Mucosa of stomach (tissue), 1 donor: ENCODE data around the gene FXR2.
A peak's percentile ranks its signal among the peaks of the same experiment; 100 is the strongest.

Experiments
- H3K27me3 ChIP-seq: one replicate; pipeline ENCODE4 v1.7.0; 2013; ENCODE audit warnings: mild to moderate bottlenecking, low read length; ENCODE audit not compliant: control insufficient read depth, insufficient read depth
- H3K36me3 ChIP-seq: one replicate; pipeline ENCODE4 v1.7.0; 2013; ENCODE audit warnings: low read length; ENCODE audit not compliant: control insufficient read depth, insufficient read depth
- H3K4me1 ChIP-seq: one replicate; pipeline ENCODE4 v1.7.0; 2013; ENCODE audit warnings: mild to moderate bottlenecking, low read length; ENCODE audit not compliant: control insufficient read depth, insufficient read depth
- H3K4me3 ChIP-seq: one replicate; pipeline ENCODE4 v1.7.0; 2013; ENCODE audit warnings: low read length
- H3K9ac ChIP-seq: one replicate; pipeline ENCODE4 v1.7.0; 2013; ENCODE audit warnings: mild to moderate bottlenecking, low read length, moderate library complexity
- H3K9me3 ChIP-seq: one replicate; pipeline ENCODE4 v1.7.0; 2013; ENCODE audit warnings: mild to moderate bottlenecking, low read length, moderate library complexity; ENCODE audit not compliant: control insufficient read depth
- donor health status: Pancreatic carcinoma.

FXR2 gene

GRCh38 chr17:7614425-7615264 lies at the start of gene FXR2:
TSS of gene FXR2 (minus strand) at chr17:7614897. CDS start at chr17:7614532, 365 bp downstream.
- Histone ChIP-seq H3K36me3 (no peaks in the 10 kb centered on the region), H3K9ac (peak within 1 kb of the TSS; percentile 88), H3K27me3 (no peaks in the 10 kb centered on the region), H3K9me3 (no peaks in the 10 kb centered on the region), H3K4me3 (peak within 1 kb of the TSS; percentile 16), H3K4me1 (peaks cover 19% of the 10 kb centered on the region)

DNA sequence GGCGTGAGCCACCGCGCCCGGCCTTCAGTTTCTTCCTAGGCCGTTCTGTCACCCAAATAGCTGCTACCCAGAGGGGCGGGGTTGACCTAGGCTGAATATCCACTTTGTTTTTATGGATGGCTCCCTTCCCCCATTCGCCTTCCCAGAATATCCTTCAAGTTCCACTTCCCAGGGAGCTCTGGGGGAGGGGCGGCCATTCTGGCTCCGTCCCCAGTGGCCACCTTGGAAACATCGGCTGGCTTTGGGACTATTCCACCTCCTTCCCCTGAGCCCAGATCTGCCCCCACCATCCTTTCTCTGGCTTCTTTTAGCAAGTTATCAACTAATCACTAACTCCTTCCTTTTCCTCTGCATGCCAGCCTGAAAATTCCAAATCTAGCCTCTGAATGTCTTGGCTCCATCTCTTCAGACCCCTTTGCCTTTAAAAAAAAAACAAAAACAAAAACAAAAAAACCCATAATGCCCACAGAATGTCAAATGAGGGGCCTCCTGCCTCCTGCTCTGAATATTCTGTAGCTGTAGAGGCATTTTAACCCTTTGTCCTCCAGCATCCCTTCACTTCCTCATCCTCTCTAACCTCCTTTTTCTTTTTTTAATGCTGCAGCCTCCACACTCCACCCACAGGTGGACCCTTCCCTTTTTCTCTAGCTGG lies 42.4 kb upstream of the FXR2 start:
- H3K9ac ChIP-seq = no peak overlapping the region
- H3K9me3 ChIP-seq = no peaks in the 10 kb centered on the region
- peaks cover 22% of the 10 kb centered on the region for H3K27me3 ChIP-seq
- H3K4me3 ChIP-seq = no peak overlapping the region
- H3K36me3 ChIP-seq = no peaks in the 10 kb centered on the region
- no peaks in the 10 kb centered on the region for H3K4me1 ChIP-seq

DNA sequence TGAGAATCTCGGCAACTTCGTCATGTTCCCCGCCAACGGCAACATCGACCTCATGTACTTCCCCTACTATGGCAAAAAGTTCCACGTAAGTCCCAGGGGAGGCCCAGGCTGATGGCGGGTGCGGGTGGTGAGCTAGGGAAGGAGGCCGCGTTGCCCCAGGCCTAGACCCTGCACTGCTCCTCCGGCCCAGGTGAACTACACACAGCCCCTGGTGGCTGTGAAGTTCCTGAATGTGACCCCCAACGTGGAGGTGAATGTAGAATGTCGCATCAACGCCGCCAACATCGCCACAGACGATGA lies 40.8 kb upstream of the FXR2 start:
- Histone ChIP-seq H3K27me3 (peaks cover 38% of the 10 kb centered on the region), H3K9me3 (no peaks in the 10 kb centered on the region), H3K4me3 (no peak overlapping the region), H3K9ac (no peak overlapping the region), H3K4me1 (peaks cover 12% of the 10 kb centered on the region), H3K36me3 (no peaks in the 10 kb centered on the region)

DNA sequence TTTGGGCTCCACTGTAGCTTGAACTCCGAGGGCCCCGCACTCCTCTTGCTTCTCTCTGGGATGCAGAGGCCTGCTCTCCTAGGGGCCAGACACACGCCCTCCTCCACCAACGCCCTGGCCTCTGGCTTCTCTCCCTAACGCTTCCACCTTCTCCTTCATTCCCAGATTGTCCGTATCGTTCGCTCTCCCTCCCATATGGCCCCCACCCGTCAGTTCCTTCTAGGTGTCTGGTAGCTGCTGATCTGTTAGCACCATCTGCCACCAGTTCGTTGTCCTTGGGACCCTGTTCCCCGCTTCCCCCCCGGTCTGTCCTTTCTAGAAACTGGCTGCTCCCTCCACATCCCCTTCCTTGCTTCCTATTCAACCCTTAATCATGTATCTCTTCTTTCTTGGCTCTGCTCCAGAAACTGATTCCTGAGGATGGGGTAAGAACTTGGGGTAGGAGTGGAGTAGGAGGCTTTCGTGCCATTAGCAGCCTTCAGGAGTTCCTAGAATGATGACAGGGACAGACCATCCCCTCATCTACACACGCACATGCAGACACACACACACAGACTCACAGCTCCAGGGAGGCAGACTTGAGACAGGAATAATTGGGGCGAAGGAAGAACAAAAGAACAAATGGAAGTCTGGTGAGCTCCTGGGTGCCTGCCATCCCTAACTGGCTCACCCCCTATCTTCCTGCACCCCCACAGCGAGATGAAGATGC lies 40.3 kb upstream of the FXR2 start:
- H3K9me3 ChIP-seq = no peaks in the 10 kb centered on the region
- peaks cover 17% of the 10 kb centered on the region for H3K4me1 ChIP-seq
- H3K27me3 ChIP-seq = peaks cover 43% of the 10 kb centered on the region
- H3K36me3 ChIP-seq = no peaks in the 10 kb centered on the region
- no peak overlapping the region for H3K4me3 ChIP-seq
- no peak overlapping the region for H3K9ac ChIP-seq

DNA sequence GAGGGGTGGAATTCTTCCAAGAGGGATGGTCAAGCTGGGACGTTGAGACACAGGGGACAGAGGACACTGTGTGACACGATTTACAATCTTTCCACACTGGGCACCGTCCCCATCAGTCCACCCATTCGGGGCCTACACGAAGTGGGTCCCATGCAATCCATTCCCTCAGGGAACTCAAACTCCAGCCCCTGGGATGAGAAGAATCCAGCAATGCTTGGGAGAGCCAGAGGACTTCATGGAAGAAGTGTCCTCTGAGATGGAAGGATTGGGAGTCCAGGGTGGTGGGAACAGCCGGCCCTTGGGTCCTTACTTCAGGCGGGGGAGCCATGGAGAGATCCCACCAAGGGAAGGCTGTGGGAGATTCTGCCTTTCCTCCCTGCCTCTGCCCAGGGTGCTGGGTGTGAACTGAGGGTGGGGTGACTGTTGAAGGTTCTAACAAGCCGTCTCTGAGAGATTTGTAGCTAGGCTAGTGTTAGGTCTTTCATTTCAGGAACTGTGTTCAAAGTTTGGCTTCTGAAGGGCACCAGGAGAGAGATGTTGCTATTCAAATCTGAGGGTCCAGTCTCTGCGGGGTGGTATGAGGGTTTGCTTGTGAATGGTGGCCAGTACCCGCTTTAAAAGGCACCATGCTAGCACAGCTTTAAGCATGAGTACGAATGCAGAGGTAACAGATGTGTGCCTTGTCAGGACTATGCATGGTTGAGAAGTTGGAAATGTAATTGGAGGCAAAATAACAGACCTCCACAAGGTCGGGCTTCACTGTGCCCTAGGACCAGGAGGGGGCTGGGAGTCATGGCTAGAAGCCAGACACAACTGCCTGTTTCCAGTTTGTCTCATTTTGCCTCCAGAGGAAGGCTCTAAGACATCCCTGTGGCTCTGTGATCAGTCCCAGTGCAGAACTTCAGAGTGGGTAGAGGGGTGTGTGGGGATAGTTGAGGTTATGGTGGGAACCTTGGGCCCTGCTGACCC lies 38.0 kb upstream of the FXR2 start:
- Histone ChIP-seq H3K27me3 (peaks cover 49% of the 10 kb centered on the region), H3K4me3 (no peak overlapping the region), H3K36me3 (no peaks in the 10 kb centered on the region), H3K9me3 (no peaks in the 10 kb centered on the region), H3K9ac (no peak overlapping the region), H3K4me1 (peaks cover 18% of the 10 kb centered on the region)

DNA sequence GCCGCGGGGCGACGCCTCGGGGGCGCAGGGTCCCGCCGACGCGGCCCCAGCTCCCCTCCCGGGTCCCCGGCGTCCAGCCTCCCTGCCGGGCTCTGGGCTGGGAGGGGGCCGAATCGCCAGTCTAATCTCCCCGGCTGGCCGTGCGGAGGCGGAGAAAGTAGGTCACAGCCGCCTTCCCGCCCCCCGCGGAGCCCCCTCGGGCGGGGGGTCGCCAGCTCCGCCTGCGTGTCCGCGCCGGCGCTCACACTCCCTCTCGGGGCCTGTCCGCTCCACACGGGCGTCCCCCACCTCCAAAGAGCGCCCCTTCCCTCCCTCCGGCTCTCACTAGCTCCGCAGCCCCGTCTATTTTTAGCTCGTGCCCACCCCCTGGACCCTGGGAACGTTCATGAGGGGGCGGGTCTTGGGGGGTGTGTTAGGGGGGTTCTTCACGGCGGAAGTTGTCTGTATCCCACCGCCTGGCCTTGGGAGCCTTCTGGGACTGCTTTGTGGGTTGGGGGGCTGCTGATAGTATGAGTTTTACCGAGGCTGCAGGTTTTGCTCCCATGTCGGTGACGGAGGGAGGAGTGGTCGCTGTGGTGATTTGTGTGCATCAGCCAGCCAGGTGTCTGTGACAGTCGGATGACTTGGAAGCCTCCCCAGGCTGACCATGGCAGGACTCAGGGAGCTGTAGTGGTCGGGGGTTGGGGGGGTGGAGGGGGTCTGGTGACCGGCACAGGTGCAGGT lies 37.1 kb upstream of the FXR2 start:
- H3K4me1 ChIP-seq = peaks cover 18% of the 10 kb centered on the region
- H3K36me3 ChIP-seq = no peaks in the 10 kb centered on the region
- no peaks in the 10 kb centered on the region for H3K9me3 ChIP-seq
- H3K4me3 ChIP-seq = no peak overlapping the region
- peak overlapping the region; percentile 7 for H3K9ac ChIP-seq
- H3K27me3 ChIP-seq = peaks cover 49% of the 10 kb centered on the region

- H3K9me3 ChIP-seq = no peaks in the 10 kb centered on the region
- peaks cover 18% of the 10 kb centered on the region for H3K4me1 ChIP-seq
- H3K9ac ChIP-seq = peak overlapping the region; percentile 7
- no peaks in the 10 kb centered on the region for H3K36me3 ChIP-seq
- peak overlapping the region; percentile 7 for H3K4me3 ChIP-seq
- peaks cover 49% of the 10 kb centered on the region for H3K27me3 ChIP-seq
Measured at GRCh38 chr17:7651097-7651664, 36.5 kb upstream of the FXR2 start.

GRCh38 chr17:7650509-7651096 lies 35.9 kb upstream of the FXR2 start, which contains the start of gene ATP1B2:
TSS of gene ATP1B2 (plus strand) at chr17:7650926. CDS start at chr17:7651519, 593 bp downstream.
- peaks cover 49% of the 10 kb centered on the region for H3K27me3 ChIP-seq
- H3K9ac ChIP-seq = peak within 1 kb of the TSS; percentile 53

GRCh38 chr17:7647018-7647417 lies 32.3 kb upstream of the FXR2 start:
- Histone ChIP-seq H3K4me3 (no peak overlapping the region), H3K4me1 (peaks cover 18% of the 10 kb centered on the region), H3K27me3 (peaks cover 26% of the 10 kb centered on the region), H3K9ac (no peak overlapping the region), H3K36me3 (no peaks in the 10 kb centered on the region), H3K9me3 (no peaks in the 10 kb centered on the region)

More at GRCh38 chr17:7650509-7651096, 35.9 kb upstream of the FXR2 start, which contains the start of gene ATP1B2:
- peaks cover 18% of the 10 kb centered on the region for H3K4me1 ChIP-seq
- no peaks in the 10 kb centered on the region for H3K9me3 ChIP-seq
- H3K36me3 ChIP-seq = no peaks in the 10 kb centered on the region
- H3K4me3 ChIP-seq = peak within 1 kb of the TSS; percentile 7

DNA sequence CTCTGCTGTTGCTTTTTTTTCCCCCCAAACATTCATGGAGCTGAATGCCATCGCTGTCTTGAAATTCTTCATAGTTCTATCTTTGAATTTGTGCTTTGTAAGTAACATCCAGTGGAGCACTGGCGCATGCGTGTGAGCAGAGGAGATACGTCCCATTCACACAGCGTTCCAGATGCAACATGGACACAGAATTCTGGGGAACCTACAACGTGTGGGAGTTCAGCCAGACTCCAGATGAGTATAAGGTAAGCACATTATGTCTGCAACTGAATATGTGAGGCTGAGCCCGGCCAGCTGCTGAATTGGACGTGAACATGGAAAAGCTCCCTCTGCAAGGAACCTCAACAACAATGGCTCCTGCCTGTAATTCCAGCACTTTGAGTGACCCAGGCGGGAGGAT lies 31.8 kb upstream of the FXR2 start:
- H3K4me3 ChIP-seq = no peak overlapping the region

More for the DNA sequence above, 31.8 kb upstream of the FXR2 start:
- Histone ChIP-seq H3K9me3 (no peaks in the 10 kb centered on the region), H3K4me1 (peaks cover 14% of the 10 kb centered on the region), H3K9ac (no peak overlapping the region), H3K27me3 (peaks cover 21% of the 10 kb centered on the region), H3K36me3 (no peaks in the 10 kb centered on the region)
